ENCODE results near the gene PLA2G4D.
A peak's percentile ranks its signal among the peaks of the same experiment; 100 is the strongest.

PLA2G4D gene

GRCh38 chr15:42136513-42136912 is 42.2 kb upstream of the PLA2G4D start:
- H3K4me1 ChIP-seq (ENCODE audit: control insufficient read depth, insufficient read depth, low read length, poor library complexity, severe bottlenecking), result no peaks in the 10 kb centered on the region
- H3K27ac ChIP-seq (ENCODE audit: insufficient read depth, low read length, poor library complexity, severe bottlenecking), result no peak overlapping the region
- no peak overlapping the region for H3K4me3 ChIP-seq (ENCODE audit: insufficient read depth, low read depth, low read length, poor library complexity, severe bottlenecking)
- no peaks in the 10 kb centered on the region for H3K9me3 ChIP-seq (ENCODE audit: control insufficient read depth, low read length)
- no peaks in the 10 kb centered on the region for H3K27me3 ChIP-seq (replicated peaks; ENCODE audit: control insufficient read depth, insufficient read depth, low read length, poor library complexity, severe bottlenecking)
- H3K36me3 ChIP-seq (ENCODE audit: control insufficient read depth, insufficient read depth, low read length), result no peaks in the 10 kb centered on the region
- DNase-seq, result no peak

GRCh38 chr15:42135351-42135750 is 41.0 kb upstream of the PLA2G4D start:
- H3K36me3 ChIP-seq (ENCODE audit: control insufficient read depth, insufficient read depth, low read length), result no peaks in the 10 kb centered on the region
- DNase-seq, result no peak
- no peaks in the 10 kb centered on the region for H3K27me3 ChIP-seq (replicated peaks; ENCODE audit: control insufficient read depth, insufficient read depth, low read length, poor library complexity, severe bottlenecking)
- no peaks in the 10 kb centered on the region for H3K4me1 ChIP-seq (ENCODE audit: control insufficient read depth, insufficient read depth, low read length, poor library complexity, severe bottlenecking)
- H3K27ac ChIP-seq (ENCODE audit: insufficient read depth, low read length, poor library complexity, severe bottlenecking), result no peak overlapping the region
- H3K9me3 ChIP-seq (ENCODE audit: control insufficient read depth, low read length), result no peaks in the 10 kb centered on the region
- H3K4me3 ChIP-seq (ENCODE audit: insufficient read depth, low read depth, low read length, poor library complexity, severe bottlenecking), result no peak overlapping the region

- Histone ChIP-seq H3K27me3 (replicated peaks; ENCODE audit: control insufficient read depth, insufficient read depth, low read length, poor library complexity, severe bottlenecking) (no peaks in the 10 kb centered on the region), H3K4me3 (ENCODE audit: insufficient read depth, low read depth, low read length, poor library complexity, severe bottlenecking) (no peak overlapping the region), H3K36me3 (ENCODE audit: control insufficient read depth, insufficient read depth, low read length) (no peaks in the 10 kb centered on the region), H3K27ac (ENCODE audit: insufficient read depth, low read length, poor library complexity, severe bottlenecking) (no peak overlapping the region), H3K4me1 (ENCODE audit: control insufficient read depth, insufficient read depth, low read length, poor library complexity, severe bottlenecking) (no peaks in the 10 kb centered on the region), H3K9me3 (ENCODE audit: control insufficient read depth, low read length) (no peaks in the 10 kb centered on the region)
- no peak for DNase-seq
Measured at GRCh38 chr15:42134617-42135245, 40.4 kb upstream of the PLA2G4D start.

GRCh38 chr15:42133886-42134502 is 39.6 kb upstream of the PLA2G4D start:
- H3K9me3 ChIP-seq (ENCODE audit: control insufficient read depth, low read length), result no peaks in the 10 kb centered on the region
- H3K27me3 ChIP-seq (replicated peaks; ENCODE audit: control insufficient read depth, insufficient read depth, low read length, poor library complexity, severe bottlenecking), result no peaks in the 10 kb centered on the region
- H3K4me3 ChIP-seq (ENCODE audit: insufficient read depth, low read depth, low read length, poor library complexity, severe bottlenecking), result no peak overlapping the region
- DNase-seq, result peak in 2 of 3 donors; percentile 4 to 8
- H3K4me1 ChIP-seq (ENCODE audit: control insufficient read depth, insufficient read depth, low read length, poor library complexity, severe bottlenecking), result no peaks in the 10 kb centered on the region
- H3K36me3 ChIP-seq (ENCODE audit: control insufficient read depth, insufficient read depth, low read length), result no peaks in the 10 kb centered on the region
- H3K27ac ChIP-seq (ENCODE audit: insufficient read depth, low read length, poor library complexity, severe bottlenecking), result no peak overlapping the region

GRCh38 chr15:42133356-42133755 is 39.0 kb upstream of the PLA2G4D start:
- no peak for DNase-seq

GRCh38 chr15:42131826-42132806 is 37.8 kb upstream of the PLA2G4D start:
- Histone ChIP-seq H3K27ac (ENCODE audit: insufficient read depth, low read length, poor library complexity, severe bottlenecking) (no peak overlapping the region), H3K4me1 (ENCODE audit: control insufficient read depth, insufficient read depth, low read length, poor library complexity, severe bottlenecking) (no peaks in the 10 kb centered on the region), H3K4me3 (ENCODE audit: insufficient read depth, low read depth, low read length, poor library complexity, severe bottlenecking) (no peak overlapping the region), H3K36me3 (ENCODE audit: control insufficient read depth, insufficient read depth, low read length) (no peaks in the 10 kb centered on the region), H3K27me3 (replicated peaks; ENCODE audit: control insufficient read depth, insufficient read depth, low read length, poor library complexity, severe bottlenecking) (no peaks in the 10 kb centered on the region), H3K9me3 (ENCODE audit: control insufficient read depth, low read length) (no peaks in the 10 kb centered on the region)
- DNase-seq, result no peak

More at GRCh38 chr15:42133356-42133755, 39.0 kb upstream of the PLA2G4D start:
- no peaks in the 10 kb centered on the region for H3K27me3 ChIP-seq (replicated peaks; ENCODE audit: control insufficient read depth, insufficient read depth, low read length, poor library complexity, severe bottlenecking)
- no peaks in the 10 kb centered on the region for H3K9me3 ChIP-seq (ENCODE audit: control insufficient read depth, low read length)
- H3K4me3 ChIP-seq (ENCODE audit: insufficient read depth, low read depth, low read length, poor library complexity, severe bottlenecking), result no peak overlapping the region
- no peaks in the 10 kb centered on the region for H3K36me3 ChIP-seq (ENCODE audit: control insufficient read depth, insufficient read depth, low read length)
- no peaks in the 10 kb centered on the region for H3K4me1 ChIP-seq (ENCODE audit: control insufficient read depth, insufficient read depth, low read length, poor library complexity, severe bottlenecking)
- no peak overlapping the region for H3K27ac ChIP-seq (ENCODE audit: insufficient read depth, low read length, poor library complexity, severe bottlenecking)

GRCh38 chr15:42131006-42131405 is 36.6 kb upstream of the PLA2G4D start:
- Histone ChIP-seq H3K4me3 (ENCODE audit: insufficient read depth, low read depth, low read length, poor library complexity, severe bottlenecking) (no peak overlapping the region), H3K27me3 (replicated peaks; ENCODE audit: control insufficient read depth, insufficient read depth, low read length, poor library complexity, severe bottlenecking) (no peaks in the 10 kb centered on the region), H3K36me3 (ENCODE audit: control insufficient read depth, insufficient read depth, low read length) (no peaks in the 10 kb centered on the region), H3K27ac (ENCODE audit: insufficient read depth, low read length, poor library complexity, severe bottlenecking) (no peak overlapping the region), H3K4me1 (ENCODE audit: control insufficient read depth, insufficient read depth, low read length, poor library complexity, severe bottlenecking) (no peaks in the 10 kb centered on the region), H3K9me3 (ENCODE audit: control insufficient read depth, low read length) (no peaks in the 10 kb centered on the region)
- DNase-seq, result no peak

- Histone ChIP-seq H3K4me1 (ENCODE audit: control insufficient read depth, insufficient read depth, low read length, poor library complexity, severe bottlenecking) (no peaks in the 10 kb centered on the region), H3K27me3 (replicated peaks; ENCODE audit: control insufficient read depth, insufficient read depth, low read length, poor library complexity, severe bottlenecking) (no peaks in the 10 kb centered on the region), H3K27ac (ENCODE audit: insufficient read depth, low read length, poor library complexity, severe bottlenecking) (no peak overlapping the region), H3K4me3 (ENCODE audit: insufficient read depth, low read depth, low read length, poor library complexity, severe bottlenecking) (no peak overlapping the region), H3K36me3 (ENCODE audit: control insufficient read depth, insufficient read depth, low read length) (no peaks in the 10 kb centered on the region), H3K9me3 (ENCODE audit: control insufficient read depth, low read length) (no peaks in the 10 kb centered on the region)
- no peak for DNase-seq
Measured at GRCh38 chr15:42130246-42130986, 36.1 kb upstream of the PLA2G4D start.

- Histone ChIP-seq H3K36me3 (ENCODE audit: control insufficient read depth, insufficient read depth, low read length) (no peaks in the 10 kb centered on the region), H3K4me3 (ENCODE audit: insufficient read depth, low read depth, low read length, poor library complexity, severe bottlenecking) (no peak overlapping the region), H3K4me1 (ENCODE audit: control insufficient read depth, insufficient read depth, low read length, poor library complexity, severe bottlenecking) (no peaks in the 10 kb centered on the region), H3K27me3 (replicated peaks; ENCODE audit: control insufficient read depth, insufficient read depth, low read length, poor library complexity, severe bottlenecking) (no peaks in the 10 kb centered on the region), H3K27ac (ENCODE audit: insufficient read depth, low read length, poor library complexity, severe bottlenecking) (no peak overlapping the region), H3K9me3 (ENCODE audit: control insufficient read depth, low read length) (no peaks in the 10 kb centered on the region)
- no peak for DNase-seq
Measured at GRCh38 chr15:42129364-42129763, 35.0 kb upstream of the PLA2G4D start.

Measured in effector memory CD4-positive, alpha-beta T cell (primary cell).